AG04449 (cell line): ENCODE results near the gene SWSAP1.
"Not testable (repeated sequence)": the region's sequence is repeated elsewhere in the genome, so short reads cannot be mapped to it uniquely, and the experiment has no call there.

ENCODE experiments used
- CTCF ChIA-PET: fragments of 350-600 bp; formaldehyde crosslinking; extraction: SDS; loops from one replicate; lab custom pipeline; 2021; ENCODE audit warnings: antibody characterized with exemption; lab: Yijun Ruan, JAX
- POLR2A ChIA-PET: fragments of 400-600, 350-600 bp; formaldehyde crosslinking; extraction: SDS; loops from one replicate; lab custom pipeline; 2020; ENCODE audit warnings: antibody characterized with exemption, inconsistent platforms; lab: Yijun Ruan, JAX
- DNase-seq: peaks from one replicate; pipeline ENCODE4 v3.0.0-alpha.2; 2010; ENCODE audit warnings: low read depth, low spot score
- H3K4me3 ChIP-seq: 2 replicates; pipeline ENCODE4 v1.5.1; 2011; ENCODE audit warnings: low read depth, mild to moderate bottlenecking, control low read depth, low read length
- TF ChIP-seq, protein P1 (sequence below): IDR thresholded peaks from one replicate; pipeline ENCODE4 v1.5.1; 2011; ENCODE audit warnings: mild to moderate bottlenecking, moderate library complexity, low read length, control low read depth, inconsistent platforms; ENCODE audit not compliant: insufficient read depth; ENCODE audit errors: missing control alignments

SWSAP1 gene

DNA sequence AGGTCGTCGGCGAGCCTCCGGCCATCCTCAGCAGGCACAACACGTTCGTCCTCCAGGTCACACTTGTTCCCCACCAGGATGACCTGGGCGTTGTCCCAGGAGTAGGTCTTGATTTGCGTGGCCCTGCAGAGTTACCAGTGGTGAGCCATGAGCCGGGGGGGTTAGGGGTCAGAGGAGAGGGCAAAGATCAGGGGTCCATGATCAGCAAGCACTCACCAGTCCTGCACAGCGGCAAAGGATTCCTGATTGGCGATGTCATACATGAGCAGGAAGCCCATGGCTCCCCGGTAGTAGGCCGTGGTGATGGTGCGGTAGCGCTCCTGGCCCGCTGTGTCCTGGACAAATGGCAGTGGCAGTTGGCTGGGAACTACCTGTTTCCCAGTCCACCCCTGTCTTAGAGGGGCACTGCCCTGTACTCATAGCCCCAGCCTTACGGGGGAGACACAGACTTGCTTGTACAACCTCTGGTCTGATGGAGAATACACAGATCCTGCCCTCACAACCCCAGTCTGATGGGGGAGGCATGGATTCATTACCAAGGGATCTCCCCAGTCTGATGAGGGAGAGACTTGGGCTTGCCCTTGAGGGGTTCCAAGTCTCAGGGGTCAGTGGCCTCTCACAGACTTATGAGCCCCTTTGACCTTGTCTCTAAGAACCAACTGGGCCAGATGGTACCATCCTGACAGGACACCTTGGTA lies 38.9 kb upstream of the SWSAP1 start:
- CTCF ChIA-PET = interaction anchor here (1.3 kb wide), 1 partner anchor 42 kb away, joined by 5 read pairs; no protein-coding TSS in a partner anchor
- H3K4me3 ChIP-seq = no peak overlapping the region
- POLR2A ChIA-PET = no interaction called here
- TF ChIP-seq, protein P1, sequence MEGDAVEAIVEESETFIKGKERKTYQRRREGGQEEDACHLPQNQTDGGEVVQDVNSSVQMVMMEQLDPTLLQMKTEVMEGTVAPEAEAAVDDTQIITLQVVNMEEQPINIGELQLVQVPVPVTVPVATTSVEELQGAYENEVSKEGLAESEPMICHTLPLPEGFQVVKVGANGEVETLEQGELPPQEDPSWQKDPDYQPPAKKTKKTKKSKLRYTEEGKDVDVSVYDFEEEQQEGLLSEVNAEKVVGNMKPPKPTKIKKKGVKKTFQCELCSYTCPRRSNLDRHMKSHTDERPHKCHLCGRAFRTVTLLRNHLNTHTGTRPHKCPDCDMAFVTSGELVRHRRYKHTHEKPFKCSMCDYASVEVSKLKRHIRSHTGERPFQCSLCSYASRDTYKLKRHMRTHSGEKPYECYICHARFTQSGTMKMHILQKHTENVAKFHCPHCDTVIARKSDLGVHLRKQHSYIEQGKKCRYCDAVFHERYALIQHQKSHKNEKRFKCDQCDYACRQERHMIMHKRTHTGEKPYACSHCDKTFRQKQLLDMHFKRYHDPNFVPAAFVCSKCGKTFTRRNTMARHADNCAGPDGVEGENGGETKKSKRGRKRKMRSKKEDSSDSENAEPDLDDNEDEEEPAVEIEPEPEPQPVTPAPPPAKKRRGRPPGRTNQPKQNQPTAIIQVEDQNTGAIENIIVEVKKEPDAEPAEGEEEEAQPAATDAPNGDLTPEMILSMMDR = no peak
- no peak for DNase-seq

DNA sequence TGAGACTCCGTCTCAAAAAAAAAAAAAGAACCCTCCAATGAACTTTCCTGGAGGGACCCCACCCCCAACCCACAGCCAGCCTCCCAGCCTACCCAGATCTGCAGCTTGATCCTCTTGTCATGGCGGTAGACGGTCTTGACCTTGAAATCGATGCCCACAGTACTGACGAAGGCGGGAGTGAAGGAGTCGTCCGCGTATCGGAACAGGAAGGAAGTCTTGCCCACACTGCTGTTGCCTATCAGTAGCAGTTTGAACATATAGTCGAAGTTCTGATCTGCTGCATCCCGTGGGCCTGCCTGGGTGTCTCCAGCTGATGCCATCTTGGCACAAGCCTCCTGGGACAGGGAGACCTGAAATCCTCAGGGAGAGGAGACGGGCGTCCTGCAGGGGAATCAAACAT lies 37.4 kb upstream of the SWSAP1 start:
- ChIA-PET POLR2A (no interaction called here), CTCF (no interaction called here)
- TF ChIP-seq, protein P1 = no peak
- H3K4me3 ChIP-seq = no peak overlapping the region
- DNase-seq = no peak

DNA sequence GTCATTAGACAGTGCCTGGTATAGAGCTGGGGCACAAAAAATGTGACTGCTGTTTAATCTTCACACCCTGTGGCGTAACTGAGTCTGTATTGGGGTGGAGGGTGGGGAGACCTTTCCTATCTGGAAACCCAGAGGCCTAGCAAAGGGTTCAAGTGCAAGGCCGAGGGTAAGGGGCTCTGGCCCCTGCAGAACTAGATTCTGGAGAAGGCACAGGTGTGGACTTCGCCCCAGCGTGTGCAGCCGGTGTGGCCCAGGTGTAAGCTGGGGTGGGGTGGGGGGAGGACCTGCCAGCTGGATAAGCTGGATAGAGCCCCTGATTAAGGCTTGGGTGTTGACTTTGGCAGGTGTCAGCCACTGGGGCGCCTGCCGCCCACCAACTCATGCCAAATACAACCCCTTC lies 36.3 kb upstream of the SWSAP1 start:
- POLR2A ChIA-PET = no interaction called here
- DNase-seq = no peak
- H3K4me3 ChIP-seq = no peak overlapping the region
- TF ChIP-seq, protein P1 = no peak
- CTCF ChIA-PET = no interaction called here

DNA sequence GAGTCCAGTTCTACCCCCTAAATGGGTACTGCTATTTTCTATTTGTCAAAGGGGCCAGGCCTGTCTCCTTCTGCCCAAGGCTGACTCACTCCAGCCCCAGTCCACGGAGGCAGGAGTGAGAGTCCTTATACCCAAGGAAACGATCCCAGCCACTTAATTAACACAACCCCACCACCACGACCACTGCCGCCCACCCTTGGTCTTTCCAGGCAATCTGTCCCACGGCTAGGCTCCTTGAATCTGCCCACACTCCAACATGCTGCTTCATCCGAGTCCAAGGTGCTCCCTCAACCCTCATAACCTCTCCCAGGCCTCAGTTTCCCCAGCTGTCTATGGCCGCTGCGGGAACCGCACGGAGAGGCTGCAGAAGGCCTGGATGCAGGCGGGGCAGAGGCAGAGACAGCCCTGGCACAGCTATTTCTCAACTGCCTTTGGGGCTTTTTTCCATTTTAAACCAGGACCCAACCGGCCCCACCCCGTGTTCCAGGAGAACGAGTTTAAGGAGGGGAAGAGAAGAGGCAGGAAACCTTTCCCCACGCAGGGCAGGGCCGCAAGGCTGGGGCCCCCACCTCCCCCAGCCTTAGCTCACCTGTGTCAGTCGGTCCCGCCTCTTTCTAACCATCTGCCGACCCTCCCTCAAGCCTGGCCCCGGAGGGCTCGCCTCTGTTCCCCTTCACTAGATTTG lies 35.8 kb upstream of the SWSAP1 start:
- ChIA-PET POLR2A (interaction anchor here (1.2 kb wide), 1 partner anchor 23 kb away, joined by 4 read pairs; no protein-coding TSS in a partner anchor), CTCF (interaction anchor here (1.7 kb wide), 1 partner anchor 42 kb away, joined by 10 read pairs; no protein-coding TSS in a partner anchor)
- peak overlapping the region; percentile 68 for H3K4me3 ChIP-seq
- TF ChIP-seq, protein P1 = no peak
- no peak for DNase-seq

DNA sequence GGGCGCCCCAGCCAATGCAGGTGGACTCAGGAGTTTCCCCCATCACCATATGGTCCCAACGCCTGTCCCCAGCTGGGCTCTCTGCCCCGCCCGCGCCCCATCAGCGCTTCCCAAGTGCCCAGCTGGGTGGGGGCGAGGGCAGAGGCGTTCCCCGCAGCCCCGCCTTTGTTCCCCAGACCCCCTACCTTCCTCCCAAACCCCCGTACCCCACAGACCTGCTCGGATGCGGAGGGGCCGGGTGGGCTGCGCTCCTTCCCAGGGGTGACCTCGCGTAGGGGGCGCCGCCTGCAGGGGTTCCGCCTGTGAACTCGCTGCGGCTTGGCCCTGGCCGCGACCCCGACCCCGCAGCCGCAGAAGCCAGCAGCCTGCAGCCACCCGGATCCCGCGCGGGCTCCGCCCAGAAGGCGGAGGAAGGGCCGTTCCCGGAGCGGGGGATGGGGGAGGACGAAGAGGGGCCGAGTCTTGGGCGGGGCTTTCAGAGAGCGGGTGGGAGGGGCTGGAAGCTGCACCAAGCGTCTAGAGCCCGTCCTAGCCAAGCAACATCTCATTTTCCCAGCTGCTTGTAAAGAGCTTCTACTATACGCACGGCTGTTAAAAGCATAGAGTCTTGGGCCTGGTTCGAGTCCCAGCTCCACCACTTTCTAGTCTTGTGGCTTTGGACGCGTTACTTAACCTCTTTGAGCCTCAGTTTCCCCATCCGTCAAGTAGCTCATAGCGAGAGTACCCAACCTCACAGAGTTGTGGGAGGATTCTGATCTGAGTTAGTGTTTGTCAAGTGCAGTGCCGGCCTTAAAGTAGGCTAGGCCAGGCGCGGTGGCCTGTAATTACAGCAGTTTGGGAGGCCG lies 35.0 kb upstream of the SWSAP1 start, which contains the start of gene RAB3D:
TSS of gene RAB3D (minus strand) at position 404 of the 845 bp plus-strand sequence. CDS start 2,258 bp downstream, outside the sequence.
- peak within 1 kb of the TSS; percentile 68 for H3K4me3 ChIP-seq
- no peak for DNase-seq
- POLR2A ChIA-PET = interaction anchor here (0.9 to 1.2 kb wide), 2 partner anchors 22 to 96 kb away, joined by 3 to 4 read pairs; partner anchors contain the start of genes ODAD3 and PRKCSH
- TF ChIP-seq, protein P1 = no peak
- CTCF ChIA-PET = interaction anchor here (1.7 to 1.8 kb wide), 2 partner anchors 41 to 143 kb away, joined by 5 to 10 read pairs; no protein-coding TSS in a partner anchor

DNA sequence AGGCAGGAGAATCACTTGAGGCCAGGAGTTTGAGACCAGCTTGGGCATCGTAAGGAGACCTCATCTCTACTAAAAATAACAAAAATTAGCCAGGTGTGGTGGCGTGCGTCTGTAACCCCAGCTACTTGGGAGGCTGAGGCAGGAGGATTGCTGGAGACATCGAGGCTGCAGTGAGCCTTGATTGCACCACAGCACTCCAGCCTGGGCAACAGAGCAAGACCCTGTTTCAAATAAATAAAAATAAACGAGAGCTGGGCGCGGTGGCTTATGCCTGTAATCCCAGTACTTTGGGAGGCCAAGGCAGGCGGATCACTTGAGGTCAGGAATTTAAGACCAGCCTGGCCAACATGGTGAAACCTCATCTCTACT lies 34.4 kb upstream of the SWSAP1 start:
- POLR2A ChIA-PET = interaction anchor here (0.9 to 1.2 kb wide), 2 partner anchors 21 to 95 kb away, joined by 3 to 4 read pairs; partner anchors contain the start of genes ODAD3 and PRKCSH
- not testable (repeated sequence) for DNase-seq, H3K4me3 ChIP-seq
- CTCF ChIA-PET = interaction anchor here (1.0 to 1.8 kb wide), 3 partner anchors 41 to 142 kb away, joined by 4 to 10 read pairs (median 5); no protein-coding TSS in a partner anchor
